Measurements from ENCODE around the gene COPB1.
A peak's percentile ranks its signal among the peaks of the same experiment; 100 is the strongest.

The COPB1 gene

DNA sequence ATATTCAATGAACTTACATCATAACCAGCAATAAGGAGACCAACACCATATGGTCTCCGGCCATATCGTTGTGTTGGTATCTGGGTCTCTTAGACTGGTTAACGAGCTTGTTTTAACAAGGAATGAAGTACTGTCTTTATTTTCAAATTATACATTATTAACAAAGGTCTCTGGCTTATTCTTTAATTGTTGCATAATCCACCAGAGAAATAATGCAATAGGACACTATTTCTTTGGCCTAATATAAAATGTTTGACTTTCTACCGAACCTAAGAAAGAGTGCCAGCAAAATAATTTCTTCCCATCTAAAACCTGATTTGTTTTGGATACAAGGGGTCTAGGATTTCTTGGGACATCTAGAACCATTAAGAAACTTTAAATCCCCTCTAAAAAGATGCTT is 14.2 kb upstream of the COPB1 start:
- DNase-seq, result no peak

DNA sequence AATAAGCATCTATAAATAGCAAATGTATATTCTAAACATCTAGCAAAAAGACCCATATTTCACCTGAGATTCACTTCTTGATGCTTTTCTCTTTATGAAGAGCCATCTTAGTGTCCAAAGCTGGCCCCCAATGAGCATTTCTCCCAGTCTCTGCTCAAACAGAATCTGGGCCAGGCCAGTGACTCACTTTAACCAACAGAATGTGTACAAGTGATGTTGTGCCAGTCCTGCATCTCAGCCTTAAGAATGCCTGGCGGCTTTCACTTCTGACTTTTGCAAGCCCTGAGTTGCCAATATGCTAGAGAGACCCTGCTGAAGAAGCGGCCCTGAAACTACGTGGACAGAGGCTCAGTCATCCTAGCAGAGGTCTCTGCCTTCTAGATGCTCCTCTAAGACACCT is 6.9 kb upstream of the COPB1 start:
- DNase-seq, result no peak

DNA sequence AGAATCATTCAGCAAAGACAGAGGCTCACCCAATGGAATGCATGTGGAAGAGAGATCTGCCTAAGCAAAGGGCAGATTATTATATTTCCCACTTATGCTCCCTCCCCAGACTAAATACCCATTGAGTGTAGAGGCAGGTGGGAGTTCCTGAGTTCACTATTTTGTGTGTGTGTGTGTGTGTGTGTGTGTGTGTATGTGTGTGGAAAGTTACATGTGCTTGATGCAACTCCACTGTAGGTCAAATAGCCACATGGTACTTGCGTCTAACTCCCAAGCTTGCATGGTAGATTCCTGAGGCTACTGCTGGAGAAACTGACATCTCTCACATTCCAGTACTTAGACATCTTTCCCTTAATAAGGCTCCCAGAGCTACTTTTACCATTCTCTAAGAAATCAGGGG is 3.4 kb upstream of the COPB1 start:
- no peak for DNase-seq

DNA sequence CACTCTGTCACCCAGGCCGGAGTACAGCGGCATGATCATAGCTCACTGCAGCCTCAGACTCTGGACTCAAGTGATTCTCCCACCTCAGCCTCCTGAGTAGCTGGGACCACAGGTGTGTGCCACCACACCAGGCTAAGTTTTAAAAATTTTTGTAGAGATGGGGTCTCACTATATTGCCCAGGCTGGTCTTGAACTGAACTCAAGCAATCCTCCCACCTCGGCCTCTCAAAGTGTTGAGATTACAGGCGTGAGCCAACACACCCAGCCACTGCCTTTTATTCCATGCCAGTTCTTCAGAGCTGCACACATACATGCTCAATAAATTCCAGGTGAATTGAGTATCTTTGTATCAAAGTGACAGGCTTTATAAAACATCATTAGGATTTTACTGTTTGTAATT is 2.4 kb upstream of the COPB1 start:
- DNase-seq, result no peak

DNA sequence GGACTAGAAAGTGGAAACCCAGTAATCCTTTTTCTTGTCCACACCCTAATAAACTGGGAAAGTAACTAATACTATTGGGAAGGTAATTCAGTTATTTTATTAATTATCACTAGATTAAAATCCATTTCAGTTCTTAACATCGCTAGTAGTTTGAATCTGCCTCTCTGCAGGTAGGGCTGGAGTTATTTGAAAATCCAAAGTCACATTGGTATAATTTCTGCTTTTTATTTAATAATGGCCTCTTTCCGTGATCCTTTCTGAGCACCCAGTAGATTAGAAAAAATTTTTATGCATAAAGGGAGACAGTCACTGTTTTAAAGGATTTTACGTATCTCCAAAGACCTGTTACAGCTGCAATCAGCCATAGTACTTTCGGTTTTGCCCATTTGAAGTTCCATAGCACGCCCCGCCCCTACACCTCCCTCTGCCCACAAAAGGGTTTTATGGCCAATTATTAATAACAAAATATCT is 605 bp upstream of the COPB1 start:
- peak; percentile 29 to 63 (median 57) for DNase-seq

DNA sequence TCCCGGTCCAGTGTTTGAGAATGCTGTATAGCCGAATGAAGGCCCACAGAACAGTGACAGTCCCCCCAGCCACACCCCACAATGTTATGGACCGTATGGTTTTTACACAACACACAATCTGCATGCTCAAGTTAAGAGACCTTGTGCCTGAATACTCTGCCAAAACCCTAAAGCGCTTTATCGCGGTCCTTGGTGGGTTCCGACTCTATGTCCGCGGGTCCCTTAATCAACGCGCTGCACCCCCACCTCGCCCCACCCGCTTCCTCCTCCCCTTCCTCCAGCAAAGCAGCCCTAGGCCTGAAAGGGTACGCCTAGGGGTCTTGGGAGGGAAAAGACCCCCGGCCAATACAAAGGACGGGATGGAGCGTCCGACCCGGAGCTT is 442 bp downstream of the COPB1 start:
- peak in 2 of 3 experiments; percentile 58 to 64 for DNase-seq

DNA sequence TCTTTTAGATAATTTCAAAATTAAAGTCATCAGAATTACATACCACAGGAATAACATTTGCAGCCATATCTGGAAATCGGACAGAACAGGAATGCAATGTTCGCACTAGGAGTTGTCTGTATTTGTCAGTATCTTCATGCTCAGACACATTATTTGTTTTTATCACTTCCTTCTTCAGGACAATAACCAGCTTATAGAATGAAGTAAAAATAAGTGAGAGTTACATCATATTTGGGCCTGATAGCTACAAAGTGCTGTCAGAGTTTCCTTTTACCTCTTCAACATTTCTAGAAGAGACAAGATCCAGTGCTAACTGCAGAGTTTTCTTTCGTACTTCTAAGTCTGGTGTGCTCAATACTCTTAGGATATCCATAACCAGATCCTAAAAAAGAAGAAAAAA is 18.9 kb downstream of the COPB1 start:
- no peak for DNase-seq

DNA sequence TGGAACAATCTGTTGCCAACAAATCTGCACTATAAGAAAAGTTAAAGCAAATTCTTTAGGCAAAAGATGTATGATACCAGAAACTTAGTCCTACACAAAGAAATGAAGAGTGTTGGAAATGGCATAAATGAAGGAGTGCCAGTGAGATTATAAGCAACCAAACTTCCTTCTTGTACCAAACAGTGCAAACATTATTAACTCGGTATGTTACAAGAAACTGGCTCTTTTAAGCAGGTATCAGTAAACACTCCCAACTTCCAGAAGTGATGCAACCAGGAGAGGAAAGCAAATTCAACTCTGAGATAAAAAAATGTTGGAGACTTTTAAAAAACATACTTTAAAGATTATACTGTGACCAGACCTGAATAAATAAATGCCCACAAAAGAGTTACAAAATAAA is 28.5 kb downstream of the COPB1 start:
- DNase-seq, result no peak

DNA sequence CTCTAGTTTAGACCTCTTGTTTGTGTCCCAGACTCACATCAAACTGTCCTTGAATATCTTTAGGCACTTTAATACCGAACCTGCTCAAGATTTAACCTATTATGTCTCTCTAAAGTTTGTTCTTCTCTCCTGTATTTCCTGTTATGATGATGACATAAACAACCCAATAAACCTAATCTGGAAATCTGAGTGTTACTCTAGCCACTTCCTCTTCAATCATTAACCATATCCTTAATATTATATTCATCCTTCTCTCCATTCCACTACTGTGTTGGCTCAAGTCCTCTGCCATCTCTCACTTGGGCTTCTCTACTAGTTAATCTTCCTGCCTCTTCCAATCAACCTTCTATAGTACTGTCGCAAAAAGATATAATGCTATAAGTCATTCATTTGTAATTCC is 36.0 kb downstream of the COPB1 start:
- DNase-seq, result no peak

DNA sequence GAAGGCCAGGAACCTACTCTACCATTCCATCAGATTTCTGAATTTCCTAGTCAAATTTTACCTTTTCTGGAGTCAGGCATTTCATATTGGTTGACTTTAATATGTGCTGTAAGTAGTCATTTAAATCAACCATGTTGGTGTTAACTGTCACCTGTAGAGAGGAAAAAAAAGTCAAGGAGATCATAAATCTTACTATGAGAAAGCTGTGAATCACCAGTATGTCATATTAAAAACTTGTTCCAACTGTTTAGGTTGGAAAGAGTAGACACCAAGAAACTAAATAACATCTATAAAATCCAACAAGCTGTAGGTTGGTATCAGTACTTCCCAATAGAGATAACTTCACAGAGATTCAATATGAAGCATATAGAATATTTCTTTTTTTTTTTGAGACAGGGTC is 39.5 kb downstream of the COPB1 start:
- DNase-seq, result no peak

DNA sequence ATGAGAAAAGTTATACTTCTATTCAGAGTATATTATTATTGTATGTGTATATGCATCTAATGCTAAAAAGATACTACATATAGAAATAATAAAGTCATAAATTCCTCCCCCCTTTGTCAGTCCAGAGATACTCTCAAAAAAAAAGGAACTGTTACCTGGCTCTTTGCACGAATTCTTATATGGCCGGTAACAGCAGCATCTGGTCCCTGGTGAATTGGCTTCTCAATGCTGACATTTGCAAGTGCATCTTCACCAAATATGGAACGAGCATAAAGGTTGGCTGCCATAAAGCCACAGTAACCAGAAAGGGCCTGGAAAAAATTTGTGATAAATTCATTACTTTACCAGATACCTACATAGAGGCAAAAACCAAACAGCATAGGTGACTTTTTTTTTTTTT is 41.2 kb downstream of the COPB1 start:
- no peak for DNase-seq

DNA sequence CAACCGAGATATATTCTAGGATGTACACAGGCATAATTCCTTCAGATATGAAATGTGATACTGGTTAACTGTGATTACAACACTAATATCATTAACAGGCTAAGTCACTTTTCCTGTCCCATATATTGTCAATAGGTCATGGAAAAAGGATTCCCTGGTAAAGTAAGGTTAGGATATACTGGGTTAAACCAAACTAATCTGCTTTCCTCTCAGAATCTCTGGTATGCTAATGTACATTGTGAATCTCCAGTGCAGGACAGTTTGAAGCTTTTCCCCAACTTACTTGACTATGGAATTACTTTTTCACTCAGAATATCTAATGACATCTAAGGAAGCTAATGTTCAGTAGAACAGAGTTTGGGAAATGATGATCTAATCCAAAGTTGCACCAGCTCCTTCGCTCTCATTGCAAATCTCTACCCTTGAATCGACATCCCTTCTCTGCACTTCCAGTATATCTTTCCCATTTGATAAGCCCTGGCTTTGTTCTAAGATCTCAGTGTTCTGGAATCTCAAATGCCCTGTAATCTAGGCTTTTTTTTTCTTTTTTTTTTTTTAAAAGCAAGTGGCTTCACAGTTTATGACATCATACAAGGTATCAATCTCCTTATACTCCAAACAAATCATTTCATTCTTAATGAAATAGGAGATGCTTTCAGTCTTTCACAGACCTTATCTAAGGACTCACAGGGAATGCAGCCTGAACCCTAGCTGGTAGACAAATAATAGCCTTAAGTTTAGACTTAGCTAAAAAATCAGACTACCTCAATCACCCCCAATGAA is 43.8 kb downstream of the COPB1 start:
- DNase-seq, result no peak

DNA sequence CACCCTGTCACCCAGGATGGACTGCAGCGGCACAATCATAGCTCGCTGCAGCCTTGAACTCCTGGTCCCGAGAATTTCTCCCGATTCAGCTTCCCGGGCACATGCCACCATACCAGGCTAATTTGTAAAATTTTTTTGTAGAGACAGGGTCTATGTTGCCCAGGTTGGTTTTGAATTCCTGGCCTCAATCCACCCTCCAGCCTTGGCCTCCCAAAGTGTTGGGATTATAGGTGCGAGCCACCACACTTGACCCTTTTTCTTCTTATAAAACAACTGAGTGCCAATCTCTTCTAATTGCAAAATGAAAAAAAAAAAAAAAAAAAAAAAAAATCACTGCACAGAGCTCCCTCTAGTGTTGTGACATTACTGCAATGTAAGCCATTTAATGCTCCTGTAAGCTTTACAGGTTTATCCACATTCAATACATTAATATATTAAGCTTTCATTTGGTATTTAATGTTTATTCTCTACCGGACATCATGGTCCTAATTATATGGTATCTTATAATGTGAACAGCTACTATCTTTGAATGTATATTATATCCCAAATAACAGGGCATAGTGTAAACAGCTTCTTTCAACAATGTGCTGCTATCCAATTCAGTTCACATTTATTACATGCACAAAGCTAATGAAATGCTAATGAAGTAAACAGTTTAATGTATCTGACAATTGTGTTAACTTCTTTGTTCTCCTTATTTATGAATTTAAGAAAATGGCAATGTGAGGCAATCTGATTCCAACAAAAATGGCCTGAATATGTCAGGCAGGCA is 44.6 kb downstream of the COPB1 start:
- DNase-seq, result peak in 2 of 3 experiments; percentile 4 to 58

DNA sequence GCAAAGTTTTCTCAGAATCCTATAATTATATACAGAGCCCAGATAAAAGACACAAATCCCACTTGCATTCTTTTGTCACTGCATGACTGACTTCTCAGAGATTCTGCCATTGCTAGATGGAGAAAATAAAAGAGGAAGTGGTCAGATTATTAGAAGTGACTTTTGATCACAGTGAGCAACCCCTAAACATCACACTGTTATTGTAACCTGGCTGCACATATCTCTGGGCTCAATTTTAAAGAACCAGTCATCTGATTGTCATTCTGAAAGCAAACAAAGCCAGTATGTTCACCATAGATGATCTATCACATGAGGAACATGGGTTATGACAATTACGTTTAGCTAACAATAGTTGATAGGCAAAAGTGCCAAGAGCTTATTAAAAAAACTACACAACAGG is 47.8 kb downstream of the COPB1 start:
- DNase-seq, result no peak

DNA sequence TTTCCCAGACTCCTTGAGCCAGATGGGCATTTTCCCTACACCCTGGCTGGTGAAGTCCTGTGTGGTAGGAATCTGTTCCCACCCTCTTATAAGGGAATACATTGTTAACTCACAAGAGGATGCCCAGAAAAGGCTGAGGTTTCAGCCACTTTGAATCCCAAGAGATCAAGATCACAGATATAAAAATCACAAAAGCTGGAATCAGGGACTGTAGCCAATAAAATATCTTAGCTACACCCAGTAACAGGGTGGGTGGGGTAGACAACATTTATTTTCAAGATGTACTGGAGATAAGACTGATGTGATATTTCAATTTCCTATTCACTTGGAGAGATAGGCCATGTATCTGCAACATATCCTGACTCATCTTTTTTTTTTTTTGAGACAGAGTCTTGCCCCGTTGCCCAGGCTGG is 50.3 kb downstream of the COPB1 start:
- no peak for DNase-seq

DNA sequence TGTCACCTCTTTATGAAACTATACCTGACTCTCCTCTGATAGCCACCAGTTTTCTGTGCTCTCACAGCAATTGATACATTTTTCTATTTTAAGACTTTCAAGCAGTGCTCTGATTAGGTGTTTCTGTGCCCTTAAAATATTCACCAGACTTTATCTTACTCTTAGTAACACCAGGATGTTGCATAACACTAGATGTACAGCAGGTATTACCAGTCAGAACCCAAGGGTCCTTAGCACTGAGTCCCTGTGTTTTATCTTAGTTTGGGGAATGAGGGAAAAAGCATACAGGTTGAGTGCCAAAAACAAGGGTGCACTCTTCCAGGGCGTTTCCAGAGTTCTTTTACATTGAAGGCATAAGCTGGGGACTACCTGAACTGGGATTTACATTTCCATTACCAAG is 51.4 kb downstream of the COPB1 start:
- no peak for DNase-seq

DNA sequence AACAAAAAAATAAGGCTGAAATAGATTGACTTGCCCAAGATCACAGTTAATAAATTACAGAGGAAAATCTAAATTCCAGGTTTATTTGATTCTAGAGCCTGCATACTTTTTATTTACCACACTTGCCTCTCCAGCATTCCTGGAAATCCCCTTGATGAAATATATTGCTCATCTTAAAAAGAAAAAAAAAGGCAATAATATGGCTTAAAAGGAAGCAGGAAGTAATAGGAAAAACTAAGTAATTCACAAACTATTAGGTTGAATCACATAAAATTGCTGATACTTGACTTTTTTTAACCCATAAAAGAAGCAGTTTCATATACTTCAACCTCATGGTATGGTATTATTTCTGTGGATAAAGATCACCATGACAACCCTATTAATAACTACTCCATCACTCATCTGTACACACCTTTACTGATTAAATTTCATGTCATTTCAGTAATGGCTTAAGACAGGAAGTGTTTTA is 52.9 kb downstream of the COPB1 start:
- no peak for DNase-seq

DNA sequence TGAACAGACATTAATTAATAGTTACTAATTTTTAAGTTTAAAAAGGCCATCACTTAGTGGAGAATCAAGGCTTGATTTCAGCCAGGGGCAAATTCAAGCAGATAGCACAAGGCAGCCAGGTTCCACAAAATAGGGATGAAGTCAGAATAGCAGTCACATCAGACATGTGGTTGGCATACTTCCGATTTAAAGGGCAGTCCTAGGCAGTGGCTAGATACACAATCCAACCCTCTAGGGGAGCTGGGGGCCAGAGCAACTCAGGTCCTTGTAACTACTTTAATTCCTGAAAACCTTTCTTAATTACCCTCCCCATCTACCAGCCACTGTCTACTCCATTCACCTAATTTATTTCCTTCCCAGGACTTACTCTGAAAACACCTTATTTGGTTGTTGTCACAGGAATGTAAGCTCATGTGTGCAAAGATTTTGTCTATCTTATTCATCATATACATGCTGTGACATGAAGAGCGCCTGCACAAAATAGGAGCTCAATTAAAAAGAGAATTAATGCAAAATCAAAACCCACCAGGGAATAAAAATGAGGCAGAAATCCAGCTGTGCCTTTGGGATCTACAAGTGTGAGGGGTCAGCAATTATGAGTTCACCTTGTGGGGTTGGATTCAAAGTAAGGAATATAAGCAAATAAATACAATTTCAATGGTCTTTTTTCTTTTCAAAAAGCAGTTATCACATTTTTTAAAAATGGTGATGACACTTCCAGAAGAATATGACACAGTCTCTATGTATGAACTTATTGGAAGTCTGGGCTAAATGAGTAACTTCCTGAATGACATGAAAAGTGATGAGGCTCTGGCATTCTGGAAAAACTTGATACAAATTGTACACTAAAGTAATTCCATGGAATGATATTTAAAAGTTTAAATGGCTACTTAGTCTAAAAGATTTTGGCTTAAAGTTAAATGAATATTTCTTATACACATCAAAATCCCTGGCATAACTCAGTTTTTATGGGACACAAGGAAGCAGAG is 53.8 kb downstream of the COPB1 start:
- DNase-seq, result no peak

DNA sequence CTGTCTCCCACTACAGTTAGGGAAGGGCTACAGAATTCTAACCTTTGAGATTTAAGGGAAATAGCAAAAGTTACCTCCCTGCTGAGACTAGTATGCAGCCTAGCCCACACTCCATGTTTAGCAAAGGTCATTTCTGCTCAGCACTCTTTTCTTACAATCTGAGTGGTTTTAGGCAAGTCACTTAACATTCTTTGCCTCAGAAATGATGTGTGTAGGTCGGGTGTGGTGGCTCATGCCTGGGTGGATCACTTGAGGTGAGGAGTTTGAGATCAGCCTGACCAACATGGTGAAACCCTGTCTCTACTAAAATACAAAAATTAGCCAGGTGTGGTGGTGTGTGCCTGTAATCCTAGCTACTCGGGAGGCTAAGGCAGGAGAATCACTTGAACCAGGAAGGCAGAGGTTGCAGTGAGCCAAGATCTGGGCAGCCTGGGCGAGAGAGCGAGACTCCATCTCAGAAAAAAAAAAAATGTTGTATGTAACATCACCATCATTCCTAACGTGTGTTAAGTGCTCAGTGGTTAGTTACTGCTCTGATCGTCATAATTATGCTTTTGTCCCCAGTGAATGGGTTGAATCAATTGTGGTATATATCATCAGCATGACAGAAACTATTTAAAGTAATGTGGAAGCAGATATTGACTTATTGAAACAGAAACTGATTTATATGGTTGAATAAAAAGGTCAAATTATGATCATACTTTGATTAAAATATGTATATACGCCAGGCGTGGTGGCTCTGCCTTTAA is 55.0 kb downstream of the COPB1 start:
- DNase-seq, result no peak

DNA sequence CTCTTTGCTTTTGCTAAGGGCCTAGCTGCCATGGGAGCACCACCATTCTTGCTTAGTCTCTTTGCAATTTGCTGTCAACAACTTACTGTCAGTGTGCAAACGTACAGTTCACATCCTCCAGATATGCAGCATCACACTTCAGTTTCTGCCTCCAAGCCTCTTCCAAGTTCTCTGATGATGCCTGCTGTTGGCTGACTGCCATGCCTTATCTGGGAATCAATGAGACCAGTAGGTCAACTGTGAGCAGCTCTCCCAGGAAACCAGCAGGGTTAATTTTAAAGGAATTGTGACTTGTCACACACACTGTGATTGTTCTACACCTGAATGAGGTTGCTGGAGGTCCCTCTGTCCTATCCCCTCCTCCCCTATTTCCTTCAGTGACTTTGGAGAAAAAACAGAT is 56.0 kb downstream of the COPB1 start:
- DNase-seq, result peak in 1 of 3 experiments; percentile 21

DNA sequence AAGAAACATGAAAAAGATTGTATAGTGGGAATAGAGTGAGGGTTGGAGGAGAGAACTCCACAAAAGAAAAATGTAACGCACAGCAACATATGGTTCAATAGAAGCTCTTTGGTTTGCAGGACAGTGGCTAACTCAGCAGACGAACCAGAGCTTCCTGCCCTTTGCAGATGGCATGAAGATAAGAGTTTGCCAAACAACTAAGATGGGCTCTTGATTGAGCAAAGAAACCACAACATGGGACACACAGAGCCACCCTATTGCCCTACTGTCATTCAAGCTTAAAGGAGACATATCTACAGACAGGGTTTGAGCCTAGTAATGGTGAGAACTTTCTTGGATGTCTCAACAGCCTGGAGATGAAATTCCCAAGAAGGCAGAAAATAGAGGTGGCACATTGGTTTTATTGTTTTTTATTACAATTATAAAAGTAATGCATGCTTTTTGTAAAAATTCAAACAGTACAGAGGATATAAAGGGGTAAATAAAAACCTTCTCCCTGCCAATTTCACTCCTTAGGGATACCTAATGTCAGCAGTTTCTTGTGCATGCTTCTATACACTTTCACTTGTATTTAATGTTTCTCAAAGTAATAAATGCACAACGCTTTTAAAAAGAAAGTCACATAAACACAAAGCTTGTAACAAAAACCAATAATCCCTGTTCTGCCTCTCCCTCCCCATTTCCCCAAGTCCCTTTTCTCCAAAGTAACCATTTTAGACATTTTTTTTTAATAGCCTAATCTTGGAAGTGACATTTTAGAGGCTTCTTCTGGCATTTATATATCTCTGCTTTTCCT is 63.7 kb downstream of the COPB1 start:
- DNase-seq, result no peak
